Neural progenitor cell (in vitro differentiated cells): ENCODE data around the gene KHDC3L. TPM values are rescaled to one million over a fixed set of nuclear protein-coding genes. Genes with fewer than 3 reads are reported as not detected.

Experiments used
- DNase-seq: peaks from one replicate; pipeline ENCODE4 v3.0.0-alpha.2; 2016; ENCODE audit warnings: low spot score
- H2AFZ ChIP-seq: fragments of 200-600 bp; sonication (generic); replicated peaks from 2 replicates; pipeline ENCODE4 v1.6.1; 2016; ENCODE audit warnings: antibody characterized with exemption
- H3F3A ChIP-seq: fragments of 200-600 bp; sonication (generic); 2 replicates; pipeline ENCODE4 v1.6.1; 2016; ENCODE audit warnings: antibody characterized with exemption, low read depth
- H3K27ac ChIP-seq: fragments of 200-600 bp; sonication (generic); 2 replicates; pipeline ENCODE4 v1.5.1; 2016; ENCODE audit warnings: mild to moderate bottlenecking
- H3K27me3 ChIP-seq: fragments of 200-600 bp; sonication (generic); 2 replicates; pipeline ENCODE4 v1.6.1; 2016; ENCODE audit warnings: mild to moderate bottlenecking, moderate library complexity
- H3K36me3 ChIP-seq: fragments of 200-600 bp; sonication (generic); 2 replicates; pipeline ENCODE4 v1.5.1; 2016
- H3K4me1 ChIP-seq: fragments of 200-600 bp; sonication (generic); 2 replicates; pipeline ENCODE4 v1.6.1; 2016; ENCODE audit warnings: mixed run types
- H3K4me2 ChIP-seq: fragments of 200-600 bp; sonication (generic); 2 replicates; pipeline ENCODE4 v1.6.1; 2016
- H3K4me3 ChIP-seq: fragments of 200-600 bp; sonication (generic); 2 replicates; pipeline ENCODE4 v1.5.1; 2016
- H3K79me2 ChIP-seq: fragments of 200-600 bp; sonication (generic); 2 replicates; pipeline ENCODE4 v1.6.1; 2016; ENCODE audit warnings: low read depth
- H3K9ac ChIP-seq: fragments of 200-600 bp; sonication (generic); 2 replicates; pipeline ENCODE4 v1.6.1; 2016
- H3K9me3 ChIP-seq: fragments of 200-600 bp; sonication (generic); 2 replicates; pipeline ENCODE4 v1.5.1; 2016; ENCODE audit warnings: low read depth
- H4K20me1 ChIP-seq: fragments of 200-600 bp; sonication (generic); 2 replicates; pipeline ENCODE4 v1.6.1; 2016; ENCODE audit warnings: low read depth
- H3K27ac Mint-ChIP-seq: 3 replicates; pipeline ENCODE4 v1.8.0; 2021; ENCODE audit warnings: mixed read lengths
- H3K27me3 Mint-ChIP-seq: 2 replicates; pipeline ENCODE4 v1.8.0; 2022; ENCODE audit warnings: low read depth, mild to moderate bottlenecking, inconsistent platforms, moderate library complexity, mixed read lengths; ENCODE audit not compliant: insufficient read depth
- H3K36me3 Mint-ChIP-seq: 3 replicates; pipeline ENCODE4 v1.8.0; 2021; ENCODE audit warnings: mixed read lengths
- H3K4me1 Mint-ChIP-seq: 3 replicates; pipeline ENCODE4 v1.8.0; 2021; ENCODE audit warnings: mixed read lengths
- H3K4me3 Mint-ChIP-seq: 3 replicates; pipeline ENCODE4 v1.8.0; 2021; ENCODE audit warnings: mild to moderate bottlenecking, moderate library complexity, mixed read lengths
- H3K9me3 Mint-ChIP-seq: 3 replicates; pipeline ENCODE4 v1.8.0; 2020; ENCODE audit warnings: mixed read lengths
- CTCF ChIP-seq: fragments of 200-600 bp; sonication (generic); IDR thresholded peaks from 2 replicates; pipeline ENCODE4 v1.5.1; 2017; ENCODE audit warnings: antibody characterized with exemption, mild to moderate bottlenecking
- EZH2 ChIP-seq: fragments of 200-600 bp; sonication (generic); IDR thresholded peaks from 2 replicates; pipeline ENCODE4 v1.6.1; 2017; ENCODE audit warnings: antibody characterized with exemption, mild to moderate bottlenecking, moderate library complexity
- EZH2phosphoT487 ChIP-seq: fragments of 200-600 bp; sonication (generic); IDR thresholded peaks from 2 replicates; pipeline ENCODE4 v1.6.1; 2017; ENCODE audit warnings: antibody characterized with exemption
- total RNA-seq: library from RNA; depleted of rRNA; stranded (reverse); fragments of >200 nt; gene quantifications from 2 replicates; pipeline ENCODE4 v1.2.3, GENCODE V29; 2015; ENCODE audit warnings: low replicate concordance

KHDC3L gene
- total RNA-seq, 1 donor from 2014 or later = not detected

GRCh38 chr6:73343164-73343563 lies 19.3 kb upstream of the KHDC3L start:
- no peak for TF ChIP-seq EZH2
- no peak for TF ChIP-seq EZH2phosphoT487
- TF ChIP-seq CTCF = no peak
- no peaks in the 10 kb centered on the region for H3K79me2 ChIP-seq
- no peaks in the 10 kb centered on the region for H3F3A ChIP-seq
- Mint-ChIP-seq H3K4me1 (no peaks in the 10 kb centered on the region), H3K9me3 (no peaks in the 10 kb centered on the region), H3K27ac (no peak overlapping the region), H3K4me3 (no peak overlapping the region), H3K36me3 (no peaks in the 10 kb centered on the region), H3K27me3 (peaks cover 6% of the 10 kb centered on the region)
- no peaks in the 10 kb centered on the region for H3K9me3 ChIP-seq
- no peaks in the 10 kb centered on the region for H3K4me1 ChIP-seq
- no peaks in the 10 kb centered on the region for H3K36me3 ChIP-seq
- H3K27ac ChIP-seq = no peak overlapping the region
- no peak for DNase-seq
- no peak overlapping the region for H2AFZ ChIP-seq
- H4K20me1 ChIP-seq = no peaks in the 10 kb centered on the region
- no peak overlapping the region for H3K4me2 ChIP-seq
- H3K4me3 ChIP-seq = no peak overlapping the region
- no peak overlapping the region for H3K9ac ChIP-seq
- no peaks in the 10 kb centered on the region for H3K27me3 ChIP-seq

DNA sequence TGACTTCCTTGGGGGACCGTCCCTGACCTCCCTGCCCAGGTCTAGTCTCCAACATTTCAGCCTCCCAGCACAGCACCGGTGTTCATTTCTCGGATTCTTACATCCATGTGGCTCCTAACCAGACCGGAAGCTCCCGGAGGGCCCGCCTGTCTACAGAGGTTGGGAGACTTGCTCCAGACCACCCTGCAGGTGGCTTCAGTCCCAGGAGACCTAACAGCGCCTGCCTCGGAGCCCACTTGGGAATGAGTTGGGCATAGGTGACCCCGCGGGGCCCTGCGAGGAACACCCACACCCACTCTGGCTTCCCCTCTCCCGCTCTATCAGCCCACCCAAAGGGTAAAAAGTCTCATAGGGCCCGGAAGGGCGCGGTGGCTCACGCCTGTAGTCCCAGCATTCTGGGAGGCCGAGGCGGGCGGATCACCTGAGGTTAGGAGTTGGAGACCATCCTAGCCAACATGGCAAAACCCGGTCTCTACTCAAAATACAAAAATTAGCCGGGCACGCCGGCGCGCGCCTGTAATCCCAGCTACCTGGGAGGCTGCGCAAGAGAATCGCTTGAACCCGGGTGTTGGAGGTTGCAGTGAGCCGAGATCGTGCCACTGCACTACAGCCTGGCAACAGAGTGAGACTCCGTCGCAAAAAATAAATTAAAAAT lies 13.8 kb upstream of the KHDC3L start:
- H3K9ac ChIP-seq = no peak overlapping the region
- H4K20me1 ChIP-seq = no peaks in the 10 kb centered on the region
- TF ChIP-seq CTCF = no peak
- TF ChIP-seq EZH2 = no peak
- no peak for TF ChIP-seq EZH2phosphoT487
- no peak overlapping the region for H3K27ac Mint-ChIP-seq
- peaks cover 8% of the 10 kb centered on the region for H3K4me1 ChIP-seq
- no peaks in the 10 kb centered on the region for H3K36me3 Mint-ChIP-seq
- DNase-seq = no peak
- no peaks in the 10 kb centered on the region for H3K36me3 ChIP-seq
- no peaks in the 10 kb centered on the region for H3K9me3 Mint-ChIP-seq
- no peaks in the 10 kb centered on the region for H3K79me2 ChIP-seq
- H3K4me1 Mint-ChIP-seq = peaks cover 2% of the 10 kb centered on the region
- no peaks in the 10 kb centered on the region for H3K9me3 ChIP-seq
- H3K27ac ChIP-seq = no peak overlapping the region
- peaks cover 2% of the 10 kb centered on the region for H3K27me3 Mint-ChIP-seq
- H3K4me2 ChIP-seq = peak overlapping the region; percentile 16
- no peak overlapping the region for H3K4me3 ChIP-seq
- peaks cover 5% of the 10 kb centered on the region for H3K27me3 ChIP-seq
- H3K4me3 Mint-ChIP-seq = no peak overlapping the region
- H2AFZ ChIP-seq = no peak overlapping the region
- H3F3A ChIP-seq = no peaks in the 10 kb centered on the region

DNA sequence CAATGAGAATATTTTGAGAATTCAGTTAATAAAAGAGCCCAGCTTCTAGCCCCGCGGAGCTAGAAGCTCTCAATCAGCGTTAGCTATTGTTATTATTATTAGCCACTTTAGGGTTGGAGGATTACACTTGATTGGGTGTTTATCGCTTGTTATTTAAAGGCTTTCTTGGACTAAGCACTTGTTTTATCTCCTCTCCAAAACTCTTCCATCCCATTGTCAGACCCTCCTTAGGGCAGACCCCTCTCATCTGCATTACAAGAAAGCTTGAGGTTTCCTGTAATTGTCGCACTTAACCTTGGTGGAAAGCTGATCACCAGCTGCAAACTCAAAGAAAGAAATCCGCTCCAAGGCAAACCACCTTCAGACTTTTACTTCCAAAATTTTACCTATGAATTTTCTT lies 13.1 kb upstream of the KHDC3L start:
- Mint-ChIP-seq H3K36me3 (no peaks in the 10 kb centered on the region), H3K9me3 (no peaks in the 10 kb centered on the region), H3K4me3 (no peak overlapping the region), H3K27me3 (peaks cover 2% of the 10 kb centered on the region), H3K27ac (no peak overlapping the region), H3K4me1 (peaks cover 2% of the 10 kb centered on the region)
- Histone ChIP-seq H3K9ac (no peak overlapping the region), H4K20me1 (no peaks in the 10 kb centered on the region), H3F3A (no peaks in the 10 kb centered on the region), H3K4me3 (no peak overlapping the region), H3K27me3 (peaks cover 5% of the 10 kb centered on the region), H3K4me1 (peaks cover 8% of the 10 kb centered on the region), H3K4me2 (peak overlapping the region; percentile 16), H3K36me3 (no peaks in the 10 kb centered on the region), H3K9me3 (no peaks in the 10 kb centered on the region), H2AFZ (no peak overlapping the region), H3K79me2 (no peaks in the 10 kb centered on the region), H3K27ac (no peak overlapping the region)
- no peak for TF ChIP-seq CTCF
- TF ChIP-seq EZH2 = no peak
- no peak for TF ChIP-seq EZH2phosphoT487
- peak; percentile 9 for DNase-seq
